ENCODE results near the gene PLCL2. TPM values are rescaled to one million over a fixed set of nuclear protein-coding genes. Genes with fewer than 3 reads are reported as not detected.

Gene PLCL2
- total and polyA plus RNA-seq, 5 donors from 2014 or later: 27.1 to 42.9 (median 33.5) TPM

DNA sequence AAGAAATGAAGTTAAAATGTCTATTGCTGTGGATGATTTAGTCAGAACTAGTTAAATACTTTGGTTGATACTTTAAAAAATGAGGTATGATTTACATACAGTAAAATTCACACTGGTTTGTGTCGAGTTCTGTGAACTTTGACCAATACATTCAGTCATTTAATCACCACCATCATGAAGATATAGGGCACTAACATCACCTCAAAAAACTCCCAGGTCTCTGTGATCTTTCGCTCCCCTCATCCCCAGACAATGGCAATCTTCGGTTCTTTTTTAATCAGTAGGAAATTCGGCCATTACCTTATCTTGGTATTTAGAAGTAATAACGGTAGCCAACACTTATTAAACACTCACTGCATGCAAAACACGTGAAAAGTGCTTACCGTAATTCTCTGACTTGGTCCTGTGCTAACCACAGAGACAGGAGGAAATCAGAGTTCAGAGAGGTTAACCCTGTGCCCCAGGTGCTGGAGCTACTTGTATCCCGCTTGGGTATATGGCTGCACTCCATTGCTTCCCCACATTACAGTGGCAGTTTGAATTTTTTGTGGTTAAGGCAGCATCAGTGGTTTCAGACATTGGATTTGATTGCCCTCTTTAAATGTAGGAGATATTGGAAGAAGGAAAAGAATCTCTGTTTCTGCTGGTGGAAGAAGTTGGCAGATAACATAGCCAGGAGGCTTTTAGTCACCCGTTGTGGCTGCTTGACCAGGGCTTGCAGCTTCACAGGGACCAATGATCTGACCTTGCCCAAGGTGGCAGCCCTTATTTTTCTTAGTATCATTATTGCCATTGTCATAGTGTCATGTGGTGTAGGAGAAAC is 4.2 kb downstream of the PLCL2 start:
- H3K27ac ChIP-seq (ENCODE audit: insufficient read depth, low read length, poor library complexity, severe bottlenecking): peak overlapping the region; percentile 77
- Mint-ChIP-seq H3K4me3 (peak overlapping the region; percentile 95 to 99 (median 98)), H3K9me3 (no peaks in the 10 kb centered on the region), H3K27me3 (peaks cover 4% of the 10 kb centered on the region), H3K4me1 (peaks cover 58 to 76% (median 67%) of the 10 kb centered on the region in 4 donors), H3K36me3 (no peaks in the 10 kb centered on the region), H3K27ac (peak overlapping the region; percentile 95 to 98 (median 96))
- ATAC-seq (ENCODE audit: low read depth in 2 of 2) (peak; percentile 55 to 58), DNase-seq (peak in 2 of 3 donors; percentile 41 to 74)
- H3K4me1 ChIP-seq (ENCODE audit: control insufficient read depth, insufficient read depth, low read length, poor library complexity, severe bottlenecking): peaks cover 51% of the 10 kb centered on the region
- H3K27me3 ChIP-seq (ENCODE audit: control insufficient read depth, insufficient read depth, low read length): no peaks in the 10 kb centered on the region
- no peaks in the 10 kb centered on the region for H3K36me3 ChIP-seq (ENCODE audit: control insufficient read depth, insufficient read depth, low read length)
- H3K9me3 ChIP-seq (ENCODE audit: control insufficient read depth in 2 of 2, low read length in 2 of 2): no peaks in the 10 kb centered on the region
- peak overlapping the region; percentile 98 for H3K4me3 ChIP-seq (ENCODE audit: low read depth, low read length)

DNA sequence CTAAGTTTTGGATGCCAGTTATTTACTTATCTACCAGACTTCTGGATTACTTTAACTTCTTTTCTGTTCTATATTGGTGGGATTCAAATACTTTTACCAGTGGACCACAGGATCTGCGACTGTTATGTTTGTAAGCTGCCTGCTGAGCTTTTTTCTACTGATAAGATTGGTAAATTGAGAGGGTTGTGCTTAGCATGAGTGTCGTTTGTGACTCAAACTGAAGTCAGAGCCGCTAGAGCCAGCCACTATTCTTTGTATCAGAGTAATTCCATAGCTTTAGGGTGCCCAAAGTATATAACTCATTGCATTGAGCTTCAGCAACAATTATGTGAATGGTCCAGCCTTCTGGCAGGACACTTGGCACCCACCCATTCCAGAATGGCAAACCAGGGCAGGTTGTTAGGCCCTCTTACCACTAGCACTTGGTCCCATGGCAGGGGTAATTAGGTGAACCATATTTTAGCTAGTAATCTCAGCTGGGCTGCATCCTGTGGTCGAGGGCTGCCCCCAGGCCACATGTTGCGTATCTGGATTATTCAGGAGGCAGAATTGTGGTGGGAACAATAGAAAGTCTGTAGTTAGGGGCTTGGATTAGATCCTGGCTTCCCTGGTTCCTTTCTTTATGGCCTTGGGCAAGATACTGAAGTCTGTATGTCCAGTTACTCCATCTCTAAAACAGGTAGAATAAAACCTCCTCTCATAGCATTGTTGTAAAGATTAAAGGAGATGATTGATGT is 6.0 kb downstream of the PLCL2 start:
- peak overlapping the region; percentile 98 for H3K4me3 ChIP-seq (ENCODE audit: low read depth, low read length)
- peaks cover 48% of the 10 kb centered on the region for H3K4me1 ChIP-seq (ENCODE audit: control insufficient read depth, insufficient read depth, low read length, poor library complexity, severe bottlenecking)

DNA sequence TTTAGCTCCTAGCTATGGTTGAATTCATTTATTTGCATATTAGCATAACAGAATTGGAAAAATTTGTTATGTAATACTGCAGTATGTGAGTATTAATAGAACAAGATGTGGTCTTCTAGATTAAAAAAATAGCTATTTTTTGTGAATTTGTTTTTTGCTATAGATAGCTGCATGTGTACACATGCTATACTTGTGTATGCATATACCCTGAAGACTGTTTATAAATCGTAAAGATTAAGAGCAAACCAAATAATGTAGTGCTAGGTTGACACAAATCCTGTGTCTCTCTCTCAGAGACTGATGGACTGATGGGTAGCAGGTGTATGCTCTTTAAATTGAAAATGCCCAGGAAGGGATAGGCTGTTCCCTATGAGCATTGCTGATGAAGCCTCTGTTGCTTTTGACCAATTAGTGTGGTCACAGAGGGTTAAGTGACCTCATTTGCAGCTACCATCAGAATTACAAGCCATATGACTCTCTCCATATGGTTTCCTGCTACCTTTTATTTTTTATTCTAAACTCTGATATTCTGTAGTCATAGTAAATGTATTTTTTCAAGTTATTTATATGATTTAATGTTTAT is 9.0 kb downstream of the PLCL2 start:
- Histone ChIP-seq H3K36me3 (ENCODE audit: control insufficient read depth, insufficient read depth, low read length) (peaks cover 2% of the 10 kb centered on the region), H3K27ac (ENCODE audit: insufficient read depth, low read length, poor library complexity, severe bottlenecking) (no peak overlapping the region), H3K27me3 (ENCODE audit: control insufficient read depth, insufficient read depth, low read length) (no peaks in the 10 kb centered on the region), H3K9me3 (ENCODE audit: control insufficient read depth in 2 of 2, low read length in 2 of 2) (no peaks in the 10 kb centered on the region), H3K4me3 (ENCODE audit: low read depth, low read length) (peak overlapping the region; percentile 39), H3K4me1 (ENCODE audit: control insufficient read depth, insufficient read depth, low read length, poor library complexity, severe bottlenecking) (peaks cover 40% of the 10 kb centered on the region)
- DNase-seq (no peak), ATAC-seq (ENCODE audit: low read depth in 2 of 2) (no peak)
- peaks cover 63 to 87% (median 74%) of the 10 kb centered on the region in 4 donors for H3K4me1 Mint-ChIP-seq
- H3K27ac Mint-ChIP-seq: no peak overlapping the region
- peaks cover 0 to 2% (median 0%) of the 10 kb centered on the region in 7 donors for H3K9me3 Mint-ChIP-seq
- no peak overlapping the region for H3K4me3 Mint-ChIP-seq
- H3K27me3 Mint-ChIP-seq: no peaks in the 10 kb centered on the region
- no peaks in the 10 kb centered on the region for H3K36me3 Mint-ChIP-seq

More for the DNA sequence above, 6.0 kb downstream of the PLCL2 start:
- H3K9me3 Mint-ChIP-seq: peaks cover 0 to 2% (median 0%) of the 10 kb centered on the region in 7 donors
- no peak for ATAC-seq (ENCODE audit: low read depth in 2 of 2)
- Histone ChIP-seq H3K27me3 (ENCODE audit: control insufficient read depth, insufficient read depth, low read length) (no peaks in the 10 kb centered on the region), H3K9me3 (ENCODE audit: control insufficient read depth in 2 of 2, low read length in 2 of 2) (no peaks in the 10 kb centered on the region), H3K27ac (ENCODE audit: insufficient read depth, low read length, poor library complexity, severe bottlenecking) (no peak overlapping the region), H3K36me3 (ENCODE audit: control insufficient read depth, insufficient read depth, low read length) (peaks cover 2% of the 10 kb centered on the region)
- no peaks in the 10 kb centered on the region for H3K27me3 Mint-ChIP-seq
- H3K36me3 Mint-ChIP-seq: no peaks in the 10 kb centered on the region
- peaks cover 63 to 84% (median 70%) of the 10 kb centered on the region in 4 donors for H3K4me1 Mint-ChIP-seq
- H3K27ac Mint-ChIP-seq: peak overlapping the region; percentile 63 to 95 (median 68)
- no peak for DNase-seq
- H3K4me3 Mint-ChIP-seq: peak overlapping the region; percentile 90 to 98 (median 96)

DNA sequence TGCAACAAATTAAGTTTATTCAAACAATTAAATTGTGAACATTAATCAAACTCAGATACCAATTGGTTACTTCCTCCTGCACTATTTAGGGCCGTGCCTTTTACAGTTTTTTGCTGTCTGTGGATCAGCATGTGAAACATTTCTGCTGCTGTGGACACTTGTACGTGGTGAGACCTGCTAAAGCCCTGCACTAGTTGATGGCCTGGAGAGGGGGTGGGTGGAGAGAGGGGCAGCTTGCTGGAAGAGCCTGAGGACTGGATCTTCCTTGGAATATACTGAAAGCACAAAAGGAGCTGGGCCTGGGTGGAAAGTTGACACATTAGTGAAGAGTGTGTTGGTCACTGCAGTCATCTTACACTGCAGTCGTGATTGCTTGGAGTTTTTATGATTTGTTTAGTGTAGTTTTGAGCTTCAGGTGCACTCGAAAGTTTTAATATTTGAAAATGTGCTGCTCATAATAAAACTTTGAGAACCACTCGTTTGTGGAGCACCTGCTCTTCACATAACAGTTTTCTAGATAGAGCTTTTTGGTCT is 11.4 kb downstream of the PLCL2 start:
- Histone ChIP-seq H3K9me3 (ENCODE audit: control insufficient read depth in 2 of 2, low read length in 2 of 2) (no peaks in the 10 kb centered on the region), H3K4me1 (ENCODE audit: control insufficient read depth, insufficient read depth, low read length, poor library complexity, severe bottlenecking) (peaks cover 43% of the 10 kb centered on the region), H3K4me3 (ENCODE audit: low read depth, low read length) (no peak overlapping the region), H3K27ac (ENCODE audit: insufficient read depth, low read length, poor library complexity, severe bottlenecking) (no peak overlapping the region), H3K27me3 (ENCODE audit: control insufficient read depth, insufficient read depth, low read length) (no peaks in the 10 kb centered on the region), H3K36me3 (ENCODE audit: control insufficient read depth, insufficient read depth, low read length) (peaks cover 2% of the 10 kb centered on the region)
- H3K9me3 Mint-ChIP-seq: peaks cover 0 to 2% (median 0%) of the 10 kb centered on the region in 7 donors
- H3K27ac Mint-ChIP-seq: peak overlapping the region in 2 of 3 donors; percentile 32 to 91
- H3K4me1 Mint-ChIP-seq: peaks cover 50 to 87% (median 71%) of the 10 kb centered on the region in 4 donors
- DNase-seq (no peak), ATAC-seq (ENCODE audit: low read depth in 2 of 2) (no peak)
- peak overlapping the region in 1 of 4 donors; percentile 8 for H3K4me3 Mint-ChIP-seq
- no peaks in the 10 kb centered on the region for H3K27me3 Mint-ChIP-seq
- no peaks in the 10 kb centered on the region for H3K36me3 Mint-ChIP-seq

DNA sequence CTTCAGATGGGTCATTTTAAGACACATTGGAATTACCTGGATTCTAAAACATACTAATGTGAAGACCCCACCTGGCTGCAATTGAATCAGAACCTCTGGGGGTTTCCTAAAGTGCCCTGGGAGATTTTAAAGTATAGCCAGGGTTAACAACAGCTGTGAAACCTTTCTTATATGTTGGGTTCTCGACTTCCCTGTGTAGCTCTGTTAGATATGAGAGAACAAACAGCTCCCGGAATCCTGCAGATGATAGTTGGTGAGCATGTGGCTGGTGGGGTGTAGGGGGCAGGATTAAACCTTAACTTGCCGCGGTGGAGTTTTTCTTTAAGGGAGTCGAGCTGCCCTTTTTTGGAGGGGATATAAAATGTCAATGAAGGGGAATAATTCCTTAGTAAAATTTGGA is 12.1 kb downstream of the PLCL2 start:
- H3K9me3 ChIP-seq (ENCODE audit: control insufficient read depth in 2 of 2, low read length in 2 of 2): no peaks in the 10 kb centered on the region
- no peak overlapping the region for H3K4me3 ChIP-seq (ENCODE audit: low read depth, low read length)
- peaks cover 0 to 2% (median 0%) of the 10 kb centered on the region in 7 donors for H3K9me3 Mint-ChIP-seq
- DNase-seq (no peak), ATAC-seq (ENCODE audit: low read depth in 2 of 2) (no peak)
- peaks cover 2% of the 10 kb centered on the region for H3K36me3 ChIP-seq (ENCODE audit: control insufficient read depth, insufficient read depth, low read length)
- H3K27ac ChIP-seq (ENCODE audit: insufficient read depth, low read length, poor library complexity, severe bottlenecking): peak overlapping the region; percentile 8
- peak overlapping the region in 2 of 4 donors; percentile 8 to 58 for H3K4me3 Mint-ChIP-seq
- H3K4me1 Mint-ChIP-seq: peaks cover 47 to 87% (median 72%) of the 10 kb centered on the region in 4 donors
- H3K27me3 ChIP-seq (ENCODE audit: control insufficient read depth, insufficient read depth, low read length): no peaks in the 10 kb centered on the region
- H3K36me3 Mint-ChIP-seq: no peaks in the 10 kb centered on the region
- H3K4me1 ChIP-seq (ENCODE audit: control insufficient read depth, insufficient read depth, low read length, poor library complexity, severe bottlenecking): peaks cover 43% of the 10 kb centered on the region
- peak overlapping the region in 2 of 3 donors; percentile 83 to 91 for H3K27ac Mint-ChIP-seq
- no peaks in the 10 kb centered on the region for H3K27me3 Mint-ChIP-seq

DNA sequence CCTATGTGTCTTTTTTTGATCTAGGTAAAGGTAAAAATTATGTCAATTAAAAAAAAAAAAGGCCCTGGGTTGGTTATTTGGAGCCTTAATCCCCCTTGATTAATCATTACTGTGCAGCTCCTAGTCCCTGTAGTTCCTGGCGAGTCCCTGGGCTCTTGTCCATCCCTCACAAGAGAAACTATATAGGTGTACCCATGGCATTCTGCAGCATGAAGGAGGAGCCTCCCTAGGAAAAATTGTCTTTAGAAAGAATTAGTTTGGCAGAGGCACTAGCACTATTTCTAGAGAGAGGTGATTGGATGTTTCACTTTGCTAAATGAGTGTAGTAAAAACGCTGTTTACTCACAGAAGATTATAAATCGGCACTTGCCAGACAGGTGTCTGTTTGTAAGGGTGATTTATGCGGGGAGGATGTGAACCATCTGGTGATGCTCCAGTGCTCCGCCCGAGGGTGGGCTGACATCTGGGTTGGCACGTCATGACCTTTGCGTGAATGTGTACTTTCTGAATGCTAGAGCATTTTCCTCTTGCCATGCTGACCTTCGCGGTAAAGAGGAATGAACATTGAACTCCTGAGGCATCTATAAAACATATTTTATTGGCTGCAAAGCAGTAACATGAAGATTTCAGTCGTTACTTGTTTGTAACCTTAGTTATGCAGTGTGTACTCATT is 12.6 kb downstream of the PLCL2 start:
- Histone ChIP-seq H3K27ac (ENCODE audit: insufficient read depth, low read length, poor library complexity, severe bottlenecking) (no peak overlapping the region), H3K4me3 (ENCODE audit: low read depth, low read length) (peak overlapping the region; percentile 38), H3K36me3 (ENCODE audit: control insufficient read depth, insufficient read depth, low read length) (peaks cover 2% of the 10 kb centered on the region), H3K4me1 (ENCODE audit: control insufficient read depth, insufficient read depth, low read length, poor library complexity, severe bottlenecking) (peaks cover 45% of the 10 kb centered on the region), H3K27me3 (ENCODE audit: control insufficient read depth, insufficient read depth, low read length) (no peaks in the 10 kb centered on the region), H3K9me3 (ENCODE audit: control insufficient read depth in 2 of 2, low read length in 2 of 2) (no peaks in the 10 kb centered on the region)
- Mint-ChIP-seq H3K27ac (peak overlapping the region; percentile 81 to 91 (median 83)), H3K4me3 (peak overlapping the region in 3 of 4 donors; percentile 2 to 70 (median 58)), H3K27me3 (no peaks in the 10 kb centered on the region), H3K4me1 (peaks cover 42 to 87% (median 73%) of the 10 kb centered on the region in 4 donors), H3K36me3 (no peaks in the 10 kb centered on the region), H3K9me3 (peaks cover 0 to 2% (median 0%) of the 10 kb centered on the region in 7 donors)
- ATAC-seq (ENCODE audit: low read depth in 2 of 2) (peak; percentile 66 to 73), DNase-seq (peak in 2 of 3 donors; percentile 26 to 62)

Data from CD4-positive, CD25-positive, alpha-beta regulatory T cell (primary cell).